NCI-H526 treated with DMSO at 0.1 percent for 48 hours (cell line): ENCODE data around the gene SLC8B1.

Source experiments
- DNase-seq: peaks from one replicate; lab custom pipeline; 2025; lab: John Stamatoyannopoulos, UW

The SLC8B1 gene

DNA sequence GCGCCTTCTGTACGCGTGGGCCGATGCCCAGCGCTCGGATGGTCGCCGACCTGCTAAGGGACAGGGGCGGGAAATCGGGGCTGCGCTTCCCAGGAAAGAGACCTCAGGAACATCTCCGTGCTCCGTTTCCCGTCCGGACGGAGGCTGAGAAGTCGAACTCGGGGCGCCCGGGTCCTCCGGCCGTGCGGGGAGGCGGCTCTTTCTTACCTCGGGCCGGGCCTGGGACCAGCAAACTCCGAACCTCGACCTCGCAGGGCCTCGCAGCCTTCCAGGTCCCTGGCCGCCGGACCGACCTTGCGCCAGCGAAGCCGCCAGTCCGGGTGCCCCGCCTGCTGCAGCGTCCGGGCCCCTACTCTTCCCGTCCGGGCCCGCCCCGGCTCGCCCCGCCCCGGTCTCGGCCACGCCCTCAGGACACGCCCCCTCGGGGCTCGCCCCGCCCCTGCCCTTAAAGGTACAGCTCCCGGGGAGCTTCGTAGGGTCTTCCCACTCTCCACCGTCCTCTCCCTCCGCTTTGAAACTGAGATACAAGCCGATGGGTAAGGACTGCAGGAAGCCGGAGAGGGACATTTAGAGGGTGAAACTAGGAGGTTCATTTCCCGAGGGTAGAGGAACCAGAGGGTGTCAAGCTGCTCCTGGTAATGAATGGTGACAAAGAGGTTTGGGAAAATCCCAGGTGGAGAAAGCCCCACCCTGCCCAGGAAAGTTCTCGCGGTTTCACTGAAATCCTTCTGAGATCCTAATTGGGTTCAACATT lies at the start of gene SLC8B1:
SLC8B1 (minus strand) TSS at position 324 of the 754 bp plus-strand sequence. CDS start 2,231 bp downstream, outside the sequence.
- peak; percentile 25 for DNase-seq

DNA sequence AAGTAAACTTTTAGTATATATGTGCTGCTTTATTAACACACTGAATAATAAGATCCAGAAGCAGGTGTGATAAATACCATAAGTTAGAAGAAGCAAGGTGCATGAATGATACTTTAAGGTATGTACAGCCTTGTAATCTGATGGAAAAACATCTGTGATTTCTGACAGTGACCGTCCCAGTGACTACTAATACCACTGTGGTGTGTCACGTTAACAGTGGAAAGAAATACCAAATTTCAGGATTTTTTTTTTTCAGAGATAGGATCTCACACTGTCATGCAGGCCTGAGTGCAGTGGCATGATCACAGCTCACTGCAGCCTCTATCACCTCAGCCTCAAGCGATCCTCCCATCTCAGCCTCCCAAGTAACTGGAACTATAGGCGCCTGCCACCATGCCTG lies 47.3 kb upstream of the SLC8B1 start:
- no peak for DNase-seq

DNA sequence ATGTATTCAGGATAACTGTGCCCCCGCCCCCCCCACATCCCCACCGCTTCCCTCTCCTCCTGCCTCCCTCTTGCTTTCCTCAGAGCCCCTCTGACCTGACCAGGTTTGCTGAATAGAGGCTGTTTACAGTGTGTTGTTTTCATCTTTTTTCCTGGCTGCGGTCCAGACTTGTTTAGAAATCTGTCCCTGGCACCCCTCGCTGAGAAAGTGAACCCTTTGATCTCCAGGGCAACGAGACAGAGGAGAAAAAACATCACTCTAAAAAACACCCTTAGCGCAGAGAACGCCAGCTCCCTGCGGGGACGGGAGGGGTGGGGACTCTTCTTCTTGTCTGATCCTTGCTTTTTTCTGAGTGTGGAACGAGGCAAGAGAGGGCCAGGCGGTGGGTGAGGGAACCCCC lies 46.3 kb upstream of the SLC8B1 start:
- DNase-seq: no peak

DNA sequence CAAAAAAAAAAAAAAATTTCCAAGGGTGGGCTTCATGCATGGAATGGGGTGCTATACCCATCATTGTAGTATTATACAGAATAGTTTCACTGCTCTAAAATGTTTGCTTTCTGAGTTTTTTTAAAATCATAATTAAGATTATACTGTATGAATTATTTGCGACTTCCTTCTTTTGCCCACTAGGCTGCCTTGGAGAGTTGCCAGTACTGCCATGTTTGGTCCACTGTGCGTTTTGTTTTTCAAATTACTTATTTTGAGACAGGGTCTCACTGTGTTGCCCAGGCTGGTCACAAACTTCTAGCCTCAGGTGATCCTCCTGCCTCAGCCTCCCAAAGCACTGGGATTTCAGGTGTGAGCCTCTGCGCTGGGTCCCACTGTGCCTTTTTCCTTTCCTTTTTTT lies 43.4 kb upstream of the SLC8B1 start:
- DNase-seq: no peak

DNA sequence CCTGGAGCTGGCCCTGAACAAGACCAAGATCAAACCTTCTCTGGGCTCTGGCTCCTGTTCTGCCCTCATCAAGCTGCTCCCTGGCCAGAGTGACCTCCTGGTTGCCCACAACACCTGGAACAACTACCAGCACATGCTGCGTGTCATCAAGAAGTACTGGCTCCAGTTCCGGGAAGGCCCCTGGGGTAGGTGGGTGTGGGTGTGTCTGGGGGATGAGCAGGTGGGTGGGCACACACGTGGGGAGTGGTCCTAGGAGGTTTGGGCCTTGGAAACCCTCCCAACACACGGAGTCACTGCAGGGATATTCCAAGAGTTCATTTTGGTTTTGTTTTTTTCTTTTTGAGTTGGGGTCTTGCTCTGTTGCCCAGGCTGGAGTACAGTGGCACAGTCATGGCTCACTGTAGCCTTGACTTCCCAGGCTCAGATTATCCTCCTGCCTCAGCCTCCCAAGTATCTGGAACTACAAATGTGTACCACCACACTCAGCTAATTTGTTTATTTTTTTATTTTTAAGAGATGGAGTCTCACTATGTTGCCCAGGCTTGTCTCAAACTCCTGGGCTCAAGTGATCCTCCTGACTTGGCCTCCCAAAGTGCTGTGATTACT lies 40.0 kb upstream of the SLC8B1 start:
- DNase-seq: no peak

DNA sequence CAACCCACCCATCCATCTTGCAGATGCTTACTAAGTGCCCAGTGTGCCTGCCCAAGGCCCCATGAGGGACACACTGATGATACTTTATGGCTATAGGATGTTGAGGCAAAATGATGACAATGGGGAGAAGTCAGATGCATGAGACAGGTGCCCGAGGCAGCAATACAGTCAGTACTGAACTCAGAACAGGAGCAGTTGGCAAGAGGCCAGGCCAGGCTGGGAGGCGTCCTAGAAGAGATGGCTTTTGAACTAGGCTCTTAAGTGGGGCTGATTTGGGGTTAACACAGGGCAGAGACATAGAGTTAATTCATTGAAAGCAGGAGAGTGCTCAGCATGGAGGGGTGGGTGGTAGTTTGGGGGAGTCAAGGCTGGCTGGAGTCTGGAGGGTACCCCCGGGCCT lies 39.1 kb upstream of the SLC8B1 start:
- DNase-seq: no peak

DNA sequence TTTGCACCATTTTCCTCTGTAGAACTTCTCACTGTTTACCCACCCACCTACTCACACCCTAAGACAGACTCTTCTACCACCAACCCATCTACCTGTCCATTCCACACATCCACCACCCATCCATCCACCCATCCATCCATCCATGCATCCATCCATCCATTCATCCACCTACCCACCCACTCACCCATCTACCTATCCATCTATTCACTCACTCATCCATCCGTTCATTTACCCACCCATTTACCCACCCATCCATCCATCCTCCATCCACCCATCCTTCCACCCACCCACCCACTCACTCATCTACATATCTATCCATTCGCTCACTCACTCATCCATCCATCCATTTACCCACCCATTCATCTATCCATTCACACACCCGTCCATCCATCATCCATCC lies 38.5 kb upstream of the SLC8B1 start:
- no peak for DNase-seq

DNA sequence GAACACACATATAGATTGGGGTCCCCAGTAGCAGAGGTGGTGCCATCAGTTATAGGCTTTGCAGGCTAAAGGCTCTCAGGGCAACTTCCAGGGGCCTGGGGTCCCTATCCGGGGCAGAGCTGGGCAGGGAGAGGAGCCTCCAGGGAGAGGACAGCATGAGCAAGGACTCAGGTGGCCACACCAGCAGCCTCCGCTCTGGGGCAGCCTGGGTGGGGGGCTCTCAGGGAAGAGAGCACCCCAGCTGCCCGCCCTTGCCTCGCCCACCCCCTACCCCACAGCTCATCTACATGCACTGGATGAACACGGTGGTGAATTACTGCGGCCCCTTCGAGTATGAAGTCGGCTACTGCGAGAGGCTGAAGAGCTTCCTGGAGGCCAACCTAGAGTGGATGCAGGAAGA lies 37.5 kb upstream of the SLC8B1 start:
- no peak for DNase-seq

DNA sequence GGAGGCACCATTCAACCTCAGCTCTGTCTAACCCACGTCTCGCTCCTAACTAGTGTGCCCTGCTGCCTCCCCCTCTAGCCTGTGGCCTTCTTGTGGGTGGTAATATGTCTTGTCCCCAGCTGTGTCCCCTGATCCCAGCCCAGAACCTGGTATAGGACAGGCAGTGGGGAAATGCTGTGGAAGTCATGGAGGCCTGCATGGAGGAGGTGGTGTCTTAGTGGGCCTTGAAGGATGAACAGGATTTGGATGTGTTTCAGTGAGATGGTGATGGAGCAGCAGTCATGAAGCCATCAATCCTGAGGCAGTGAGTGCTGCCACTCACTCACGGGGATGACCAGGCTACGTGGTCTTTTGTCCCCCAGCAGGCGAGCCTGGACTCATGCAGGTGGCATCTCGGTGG lies 36.9 kb upstream of the SLC8B1 start:
- no peak for DNase-seq

DNA sequence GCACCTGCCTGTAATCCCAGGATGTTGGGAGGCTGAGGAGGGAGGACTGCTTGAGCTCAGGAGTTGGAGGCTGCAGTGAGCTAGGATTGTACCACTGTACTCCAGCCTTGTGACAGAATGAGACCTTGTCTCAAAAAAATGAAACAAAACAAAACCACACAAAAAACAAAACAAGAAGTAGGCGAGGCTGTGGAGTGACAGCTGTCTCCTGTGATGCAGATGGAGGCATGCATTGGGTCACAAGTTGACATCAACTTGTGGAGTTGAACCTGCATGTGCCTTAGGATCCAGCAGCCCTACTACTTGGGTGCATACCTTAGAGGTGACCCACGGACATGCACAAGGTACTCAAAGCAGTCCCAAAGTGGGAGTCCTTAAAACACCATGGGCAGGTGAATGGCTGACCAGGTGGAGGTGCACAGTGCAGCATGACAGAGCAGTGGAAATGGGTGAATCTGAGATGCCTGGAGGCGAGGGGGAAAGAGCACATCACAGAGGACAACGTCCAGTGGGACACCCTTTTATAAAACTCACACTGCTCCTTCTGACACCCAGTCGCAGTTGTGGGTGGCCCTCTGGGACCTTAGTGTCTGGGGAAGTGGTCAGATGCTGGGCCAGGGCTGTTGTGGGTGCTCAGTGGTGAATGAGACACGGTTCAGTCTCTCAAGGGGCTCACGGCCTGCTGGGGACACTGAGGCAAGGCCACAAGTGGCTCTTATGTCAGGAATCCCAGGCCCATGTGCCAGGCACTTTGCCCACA lies 36.2 kb upstream of the SLC8B1 start:
- DNase-seq: no peak

DNA sequence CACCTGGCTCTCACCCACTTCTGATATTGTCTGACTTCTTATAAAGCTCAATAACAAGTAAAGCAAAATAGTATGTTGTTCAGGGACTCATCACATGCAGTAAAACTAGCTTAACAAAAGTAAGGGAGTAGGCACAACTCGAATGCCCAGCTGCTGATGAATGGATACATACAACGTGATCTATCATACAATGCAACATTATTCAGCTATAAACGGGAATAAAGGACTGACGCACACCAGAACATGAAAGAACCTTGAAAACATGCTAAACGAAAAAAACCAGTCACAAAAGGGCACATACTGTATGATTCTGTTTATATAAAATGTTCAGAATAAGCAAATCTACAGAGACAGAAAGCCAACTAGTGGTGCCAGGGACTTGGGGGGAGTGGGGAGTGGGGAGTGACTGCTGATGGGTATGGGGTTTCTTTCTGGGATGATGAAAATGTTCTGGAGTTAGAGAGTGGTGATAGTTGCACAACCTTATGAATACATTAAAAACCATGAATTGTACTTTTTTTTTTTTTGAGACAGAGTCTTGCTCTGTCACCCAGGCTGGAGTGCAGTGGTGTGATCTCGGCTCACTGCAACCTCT lies 34.6 kb upstream of the SLC8B1 start:
- no peak for DNase-seq

DNA sequence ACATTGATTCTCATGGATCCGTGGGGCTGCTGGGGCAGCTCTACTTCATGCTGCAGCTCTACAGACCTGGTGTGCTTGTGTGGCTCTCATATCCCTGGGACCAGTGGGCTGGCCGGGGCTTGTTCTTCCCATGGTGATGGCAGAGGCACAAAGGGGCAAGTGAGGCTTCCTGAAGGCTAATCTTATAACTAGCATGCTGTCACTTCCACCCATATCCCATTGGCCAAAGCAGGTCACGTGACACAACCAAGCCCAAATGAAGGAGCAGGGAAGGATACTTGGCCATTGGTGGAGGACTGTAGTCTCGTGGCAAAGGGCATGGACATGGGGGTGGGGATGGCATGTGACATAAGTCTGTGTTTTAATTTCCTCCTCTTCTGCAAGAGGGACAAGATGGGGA lies 33.4 kb upstream of the SLC8B1 start:
- DNase-seq: no peak

DNA sequence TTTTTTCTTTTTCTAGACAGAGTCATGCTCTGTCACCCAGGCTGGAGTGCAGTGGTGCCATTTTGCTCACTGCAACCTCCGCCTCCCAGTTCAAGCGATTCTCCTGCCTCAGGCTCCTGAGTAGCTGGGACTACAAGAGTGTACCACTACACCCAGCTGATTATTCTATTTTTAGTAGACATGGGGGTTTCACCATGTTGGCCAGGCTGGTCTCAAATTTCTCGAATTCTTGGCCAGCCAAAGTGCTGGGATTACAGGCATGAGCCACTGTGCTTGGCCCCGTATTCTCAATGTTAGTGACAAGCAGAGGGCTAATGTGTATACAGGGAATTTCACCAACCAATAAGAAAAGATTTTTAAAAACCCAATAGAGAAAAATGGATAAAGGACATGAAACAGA lies 31.9 kb upstream of the SLC8B1 start:
- no peak for DNase-seq

DNA sequence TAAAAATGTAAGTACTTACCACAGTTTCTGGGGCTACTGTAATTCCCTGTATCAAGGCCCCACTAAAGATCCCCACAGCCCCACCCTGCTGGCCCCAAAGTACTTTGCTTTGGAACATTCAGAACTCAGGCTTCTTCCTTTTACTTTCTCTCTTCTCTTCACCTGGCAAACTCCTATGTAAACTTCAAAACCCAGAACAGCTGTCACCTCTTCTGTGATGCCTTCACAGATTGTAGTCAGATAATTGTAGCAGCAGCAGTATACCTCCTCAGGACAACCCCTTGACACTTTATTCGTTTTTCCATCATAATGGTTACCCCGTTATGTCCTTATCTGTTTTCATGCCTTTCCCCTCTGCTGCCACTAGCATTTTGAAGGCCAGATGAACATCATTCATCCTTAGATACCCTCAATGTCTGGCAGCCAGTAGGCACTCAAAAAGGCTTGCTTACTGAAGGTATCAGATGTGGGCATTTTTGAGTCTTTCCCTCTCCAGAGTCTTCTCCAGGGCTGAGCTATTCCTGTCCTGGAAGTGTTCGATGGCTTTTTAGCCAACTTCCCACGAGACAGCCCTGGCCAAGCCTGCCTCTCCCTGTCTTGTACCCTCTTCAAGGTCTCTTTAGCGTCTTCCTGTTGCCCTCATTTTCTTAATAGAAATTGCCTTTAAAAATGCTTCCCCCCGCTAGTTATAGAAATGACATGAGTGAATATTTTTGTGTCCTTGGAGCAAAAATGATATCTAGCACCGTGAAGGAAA lies 30.9 kb upstream of the SLC8B1 start:
- DNase-seq: no peak

DNA sequence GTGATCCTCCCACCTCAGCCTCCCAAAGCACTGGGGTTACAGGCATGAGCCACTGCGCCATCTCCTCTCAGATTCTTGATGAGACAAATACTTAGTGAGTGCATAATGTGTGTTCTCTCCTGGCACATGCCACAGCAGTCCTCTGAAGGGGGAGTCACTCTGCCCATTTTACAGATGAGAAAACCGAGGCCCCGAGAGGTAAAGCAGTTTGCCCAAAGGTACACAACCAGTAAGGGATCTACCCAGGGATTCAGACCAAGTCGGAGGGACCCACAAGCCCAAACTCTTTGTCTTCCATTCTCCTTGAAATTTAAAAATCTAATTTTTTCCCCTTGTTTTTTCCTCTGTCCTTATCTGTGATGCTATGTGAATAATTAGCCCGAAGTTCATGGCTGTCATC lies 29.8 kb upstream of the SLC8B1 start:
- DNase-seq: no peak

DNA sequence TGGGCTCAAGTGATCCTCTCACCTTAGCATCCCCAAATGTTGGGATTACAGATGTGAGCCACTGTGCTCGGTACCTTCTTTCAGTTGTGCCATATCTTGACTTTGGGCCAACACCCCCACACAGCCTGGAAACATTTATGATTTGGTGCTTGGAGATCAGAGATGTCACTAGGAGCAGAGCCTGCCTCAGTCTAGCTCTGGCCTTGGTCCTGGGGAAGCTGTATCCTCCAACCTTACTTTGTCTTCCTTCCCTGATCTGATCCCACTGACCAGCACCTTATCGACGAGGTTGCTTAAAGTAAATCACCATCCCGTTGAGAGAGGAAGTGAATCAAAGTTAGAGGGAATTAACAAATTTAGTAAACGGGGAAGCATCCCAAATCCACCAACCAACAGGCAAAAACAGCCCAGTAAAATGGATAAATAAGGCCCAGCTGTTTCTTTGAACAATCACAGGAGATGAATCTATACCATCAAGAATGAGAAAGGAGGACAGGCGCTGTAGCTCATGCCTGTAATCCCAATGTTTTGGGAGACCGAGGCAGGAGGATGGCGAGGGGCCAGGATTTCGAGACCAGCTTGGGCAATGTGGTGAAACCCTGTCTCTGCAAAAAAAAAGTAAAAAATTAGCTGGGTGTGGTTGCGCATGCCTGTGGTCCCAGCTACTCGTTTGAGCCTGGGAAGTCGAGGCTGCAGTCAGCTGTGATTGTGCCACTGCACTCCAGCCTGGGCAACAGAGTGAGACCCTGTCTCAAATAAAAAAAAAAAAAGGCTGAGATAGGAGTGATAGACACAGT lies 26.9 kb upstream of the SLC8B1 start:
- no peak for DNase-seq

DNA sequence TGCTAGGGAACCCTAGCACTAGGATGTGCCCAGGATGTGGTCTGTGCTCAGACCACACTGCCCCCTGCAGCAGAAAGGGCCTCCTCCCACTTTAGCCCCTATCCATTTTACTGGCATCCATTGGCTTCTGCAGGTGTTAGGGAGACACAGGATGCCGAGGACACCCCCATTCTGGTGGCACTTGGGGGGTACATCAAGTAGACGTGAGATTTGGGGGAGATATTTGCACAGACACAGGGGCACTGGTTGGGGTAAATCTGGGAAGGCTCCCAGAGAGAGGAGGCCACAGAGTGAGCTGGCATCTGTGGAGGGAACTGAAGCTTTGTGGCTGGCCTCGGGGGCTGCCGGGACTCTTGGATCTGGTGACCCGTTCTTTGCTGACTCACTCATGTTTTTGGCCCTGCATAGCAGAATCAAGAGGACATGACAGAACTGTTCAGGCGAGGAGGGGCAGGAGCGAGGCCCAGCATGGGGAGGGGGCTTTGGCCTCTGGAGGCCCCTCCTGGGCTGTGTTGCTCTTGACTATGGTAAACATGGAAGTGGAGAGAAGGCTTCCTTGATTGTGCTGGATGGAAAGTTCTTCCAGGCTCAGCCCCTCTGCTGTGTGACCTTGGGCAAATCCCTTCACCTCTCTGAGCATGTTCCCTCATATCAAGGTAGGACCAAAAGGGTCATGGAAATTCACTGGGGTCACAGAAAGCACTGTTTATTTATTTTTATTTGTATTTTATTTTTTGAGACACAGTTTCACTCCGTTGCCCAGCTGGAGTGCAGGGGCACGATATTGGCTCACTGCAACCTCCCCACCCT lies 25.2 kb upstream of the SLC8B1 start:
- no peak for DNase-seq

DNA sequence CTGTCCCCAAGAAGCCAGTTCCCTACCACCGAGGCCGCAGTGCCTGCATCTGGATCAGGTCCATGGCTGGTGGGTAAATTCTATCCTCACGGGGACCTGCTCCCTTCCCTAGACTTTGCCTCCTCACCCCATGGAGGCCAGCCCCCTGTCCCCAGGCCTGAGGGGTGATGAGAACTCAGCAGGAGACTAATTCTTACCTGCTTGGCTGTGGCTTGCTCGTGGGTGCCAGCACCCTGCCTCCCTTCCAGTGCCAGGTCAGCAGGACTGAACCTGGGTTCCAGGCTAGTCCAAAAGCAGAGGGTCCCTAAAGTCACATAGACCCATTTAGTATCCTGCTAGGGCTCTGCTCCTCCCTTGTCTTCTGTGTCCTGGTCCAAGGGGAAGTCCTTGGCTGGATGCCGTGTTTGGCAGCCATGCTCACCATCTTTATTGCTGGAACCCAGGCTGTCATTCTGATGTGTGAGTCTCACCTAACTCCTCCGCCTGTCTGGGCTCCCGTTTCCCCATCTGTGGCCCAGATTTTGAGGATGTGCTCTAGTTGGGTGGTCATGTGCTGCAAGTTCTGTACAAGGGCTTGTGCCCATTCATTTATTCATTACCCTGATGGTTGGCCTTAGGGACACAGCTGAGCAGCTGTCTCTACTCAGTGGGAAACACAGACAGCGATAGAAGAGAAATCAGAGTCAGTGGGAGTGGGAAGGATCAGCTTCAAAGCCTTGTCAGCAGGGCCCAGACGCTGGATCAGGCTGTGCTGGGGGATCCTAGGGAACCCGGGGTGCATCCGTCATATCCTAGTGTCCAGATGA lies 24.4 kb upstream of the SLC8B1 start:
- DNase-seq: no peak

DNA sequence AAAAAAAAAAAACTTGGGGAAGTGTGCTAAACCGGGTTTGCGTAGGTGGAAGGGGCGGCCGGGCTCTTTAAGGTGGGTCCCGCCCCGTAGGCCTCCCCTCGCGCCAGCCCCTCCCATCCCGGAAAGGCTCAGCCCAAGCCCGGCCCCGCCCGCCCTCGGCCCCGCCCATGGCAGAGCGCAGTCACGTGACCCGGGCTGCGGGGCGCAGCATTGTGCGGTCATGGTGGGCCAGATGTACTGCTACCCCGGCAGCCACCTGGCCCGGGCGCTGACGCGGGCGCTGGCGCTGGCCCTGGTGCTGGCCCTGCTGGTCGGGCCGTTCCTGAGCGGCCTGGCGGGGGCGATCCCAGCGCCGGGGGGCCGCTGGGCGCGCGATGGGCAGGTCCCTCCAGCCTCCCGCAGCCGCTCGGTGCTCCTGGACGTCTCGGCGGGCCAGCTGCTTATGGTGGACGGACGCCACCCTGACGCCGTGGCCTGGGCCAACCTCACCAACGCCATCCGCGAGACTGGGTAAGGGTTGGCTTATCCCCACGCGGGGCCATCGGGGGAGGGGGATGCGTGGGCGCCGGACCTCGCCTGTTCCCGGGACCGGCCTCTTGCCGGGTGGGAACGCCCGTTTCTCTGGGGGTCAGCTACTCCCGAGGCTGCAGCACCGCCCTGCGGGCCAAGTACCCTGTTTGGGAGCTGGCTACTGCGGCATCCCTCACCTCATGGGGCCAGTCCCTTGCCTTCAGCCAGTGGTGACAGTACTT lies 23.6 kb upstream of the SLC8B1 start, which contains the start of gene PLBD2:
PLBD2 (plus strand) TSS at position 207 of the 752 bp plus-strand sequence; CDS start at position 221, 14 bp downstream.
- DNase-seq: peak; percentile 71
